Activated naive CD4-positive, alpha-beta T cell treated with Interleukin-2 at 50 U/mL for 16 hours (primary cell): Measurements from ENCODE around the gene MEN1.

Experiments
- DNase-seq: peaks from one replicate; pipeline ENCODE4 v3.0.0-alpha.2; 2020

The MEN1 gene

DNA sequence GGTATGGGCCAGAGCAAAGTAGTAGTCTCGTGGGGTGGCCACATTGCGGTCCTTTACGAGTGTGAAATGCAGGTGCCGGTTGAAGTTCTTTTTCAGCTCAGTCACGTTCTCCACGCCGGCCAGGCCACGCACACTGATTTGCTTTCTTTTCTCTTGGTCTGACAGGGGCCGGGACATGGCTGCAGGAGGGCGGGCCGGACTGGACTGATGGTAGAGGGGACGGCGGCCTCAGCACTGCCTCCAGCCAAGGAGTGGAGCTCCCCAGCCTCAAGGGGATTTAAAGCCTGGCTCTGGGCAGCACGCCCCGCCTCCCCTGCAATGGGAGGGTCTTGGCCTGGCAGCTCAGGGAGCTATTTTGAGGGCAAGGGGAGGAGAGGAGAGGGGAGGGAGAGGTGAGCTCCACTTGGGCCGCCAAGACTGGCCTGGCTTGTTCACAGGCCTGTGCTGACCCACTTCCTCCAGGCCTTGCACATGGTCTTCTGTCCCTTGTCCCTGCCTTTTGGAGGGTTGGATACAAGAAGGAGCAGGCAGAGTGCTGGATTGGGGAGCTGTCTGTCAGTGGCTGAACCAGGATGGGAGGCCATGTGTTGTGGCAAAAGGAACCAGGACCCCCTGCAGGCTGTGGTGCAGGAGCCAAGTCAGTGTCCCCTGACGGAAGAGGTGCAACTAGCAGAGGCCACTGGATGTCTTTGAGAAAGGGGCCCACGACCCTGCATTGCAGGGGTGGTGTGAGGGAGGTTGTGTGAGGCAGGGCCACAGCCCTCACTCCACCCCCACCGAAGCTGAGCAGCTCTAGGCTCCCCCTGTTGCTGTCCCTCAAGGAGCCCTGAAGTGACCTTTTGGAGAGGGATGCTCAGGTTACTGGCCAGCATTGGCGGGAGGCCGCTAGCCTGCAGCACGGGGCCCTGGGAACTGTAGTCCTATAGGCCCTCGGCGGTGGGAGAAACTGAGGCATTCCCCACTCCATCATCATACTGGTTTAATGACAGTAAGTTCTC lies 50.3 kb downstream of the MEN1 start, which contains the start of gene PYGM:
TSS of gene PYGM (minus strand) at position 253 of the 998 bp plus-strand sequence. CDS start at position 177, 76 bp downstream.
- DNase-seq: no peak

- DNase-seq: no peak
Measured at GRCh38 chr11:64759131-64759721, 51.1 kb downstream of the MEN1 start.

GRCh38 chr11:64758330-64759079 lies 51.8 kb downstream of the MEN1 start:
- no peak for DNase-seq

GRCh38 chr11:64757549-64758329 lies 52.6 kb downstream of the MEN1 start:
- no peak for DNase-seq

- DNase-seq: no peak
Measured at GRCh38 chr11:64755681-64756361, 54.5 kb downstream of the MEN1 start.

- no peak for DNase-seq
Measured at GRCh38 chr11:64754919-64755662, 55.3 kb downstream of the MEN1 start.

DNA sequence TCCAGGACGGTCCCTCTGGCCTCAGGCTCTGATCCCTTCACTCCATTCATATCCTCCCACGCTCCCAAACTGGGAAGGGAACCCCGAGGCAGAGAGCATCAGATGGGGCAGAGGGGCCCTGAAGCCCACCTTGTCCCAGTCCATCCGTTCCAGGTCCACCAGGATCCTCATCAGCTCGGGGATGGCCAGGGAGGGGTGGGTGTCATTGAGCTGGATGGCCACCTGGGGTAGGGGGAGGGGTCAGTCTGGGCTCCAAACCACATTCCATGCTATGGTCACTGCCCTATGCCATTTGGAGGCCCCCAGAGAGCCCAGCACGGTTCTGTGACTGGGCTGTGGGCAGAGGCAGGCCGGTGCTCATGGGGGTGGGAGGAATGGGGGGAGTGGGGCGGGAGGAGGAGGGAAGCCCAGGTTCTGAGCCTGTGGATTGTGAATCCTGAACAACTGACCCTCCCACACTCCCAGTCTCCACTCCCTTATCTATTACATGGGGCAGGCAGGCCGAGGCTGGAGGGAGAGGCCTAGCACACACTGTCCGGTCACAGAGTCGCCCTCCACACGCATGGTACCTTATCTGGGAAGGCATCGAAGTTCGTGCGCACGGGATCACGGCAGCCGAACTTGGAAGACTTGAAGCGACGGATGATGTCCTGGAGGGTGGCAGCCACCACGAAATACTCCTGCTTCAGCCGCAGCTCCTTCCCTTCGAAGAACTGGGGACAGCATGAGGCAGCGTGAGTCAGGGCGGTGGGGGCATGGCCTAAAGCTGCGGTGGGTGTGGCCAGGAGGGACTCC lies 56.0 kb downstream of the MEN1 start:
- no peak for DNase-seq
